HG02610 (cell line): Measurements from ENCODE around the gene DGKI.

Experiments used
- ATAC-seq: cut with Tn5 transposase; IDR thresholded peaks from one replicate; pipeline ENCODE4 v1.9.1; 2021; ENCODE audit warnings: mild to moderate bottlenecking, moderate library complexity; ENCODE audit not compliant: unreplicated experiment

DGKI gene

GRCh38 chr7:137443616-137444015 is 403.2 kb downstream of the DGKI start:
- ATAC-seq = no peak

GRCh38 chr7:137441451-137441850 is 405.3 kb downstream of the DGKI start:
- no peak for ATAC-seq

GRCh38 chr7:137439829-137440825 is 406.6 kb downstream of the DGKI start:
- no peak for ATAC-seq

GRCh38 chr7:137434946-137435345 is 411.8 kb downstream of the DGKI start:
- no peak for ATAC-seq

- no peak for ATAC-seq
These were observed 412.2 kb downstream of the DGKI start for GRCh38 chr7:137434530-137434929.

GRCh38 chr7:137423321-137423720 is 423.5 kb downstream of the DGKI start:
- no peak for ATAC-seq

- ATAC-seq = no peak
These were observed 425.4 kb downstream of the DGKI start for GRCh38 chr7:137421366-137421765.

- ATAC-seq = no peak
These were observed 427.9 kb downstream of the DGKI start for GRCh38 chr7:137418841-137419240.

- no peak for ATAC-seq
These were observed 429.3 kb downstream of the DGKI start for GRCh38 chr7:137417464-137417863.

- ATAC-seq = no peak
These were observed 432.9 kb downstream of the DGKI start for GRCh38 chr7:137413901-137414300.

- no peak for ATAC-seq
These were observed 435.3 kb downstream of the DGKI start for GRCh38 chr7:137411446-137411845.

GRCh38 chr7:137408126-137408525 is 438.6 kb downstream of the DGKI start:
- ATAC-seq = no peak

GRCh38 chr7:137407078-137407477 is 439.7 kb downstream of the DGKI start:
- ATAC-seq = no peak

GRCh38 chr7:137404660-137405317 is 442.0 kb downstream of the DGKI start:
- peak; percentile 61 for ATAC-seq

- ATAC-seq = no peak
These were observed 443.4 kb downstream of the DGKI start for GRCh38 chr7:137403353-137403695.

GRCh38 chr7:137402536-137403352 is 444.0 kb downstream of the DGKI start:
- no peak for ATAC-seq

GRCh38 chr7:137399827-137400823 is 446.6 kb downstream of the DGKI start:
- no peak for ATAC-seq

- no peak for ATAC-seq
These were observed 450.7 kb downstream of the DGKI start for GRCh38 chr7:137396051-137396450.

GRCh38 chr7:137395420-137395819 is 451.4 kb downstream of the DGKI start:
- ATAC-seq = no peak

GRCh38 chr7:137393570-137393969 is 453.2 kb downstream of the DGKI start:
- ATAC-seq = no peak
